Heart left ventricle (tissue), 16 donors: ENCODE results near the gene OGDH. TPM values are rescaled to one million over a fixed set of nuclear protein-coding genes. Genes with fewer than 3 reads are reported as not detected.
A peak's percentile ranks its signal among the peaks of the same experiment; 100 is the strongest.

Experiments used
- ATAC-seq, 4 donors: fragments of 200-7000 bp; cut with Tn5 transposase; one replicate each; pipeline ENCODE4 v1.9.1; 2020 to 2022; ENCODE audit warnings: moderate library complexity in 4 of 4, mild to moderate bottlenecking in 3 of 4, moderate number of reproducible peaks in 1 of 4
- DNase-seq, 5 donors: peaks; one replicate each; pipeline ENCODE4 v3.0.0-alpha.2; 2020
- H3K27ac ChIP-seq, 12 donors: fragments of 200-600 bp; sonication (generic) in 4 of 12; one replicate each; pipeline versions ENCODE4 v1.5.0 to v1.8.0; 2016 to 2022; ENCODE audit warnings: mild to moderate bottlenecking in 2 of 12
- H3K27me3 ChIP-seq, 9 donors: fragments of 200-600 bp; sonication (generic) in 2 of 9; one replicate each; pipeline versions ENCODE4 v1.5.1 to v1.8.0; 2016 to 2022; ENCODE audit warnings: mild to moderate bottlenecking in 3 of 9
- H3K36me3 ChIP-seq, 9 donors: fragments of 200-600 bp; sonication (generic) in 2 of 9; one replicate each; pipeline versions ENCODE4 v1.5.0 to v1.8.0; 2018 to 2022; ENCODE audit warnings: mild to moderate bottlenecking in 2 of 9
- H3K4me1 ChIP-seq, 12 donors: fragments of 200-600 bp; sonication (generic) in 4 of 12; one replicate each; pipeline versions ENCODE4 v1.5.0 to v1.8.0; 2016 to 2022; ENCODE audit warnings: mild to moderate bottlenecking in 3 of 12
- H3K4me3 ChIP-seq, 12 donors: fragments of 200-600 bp; sonication (generic) in 4 of 12; one replicate each; pipeline versions ENCODE4 v1.5.0 to v1.8.0; 2017 to 2022; ENCODE audit warnings: mild to moderate bottlenecking in 9 of 12, moderate library complexity in 4 of 12
- H3K9me3 ChIP-seq, 12 donors: fragments of 200-600 bp; sonication (generic) in 4 of 12; one replicate each; pipeline versions ENCODE4 v1.5.0 to v1.8.0; 2016 to 2022; ENCODE audit warnings: mild to moderate bottlenecking in 1 of 12
- POLR2A ChIP-seq, 2 donors: fragments of 450-650 bp; IDR thresholded peaks; one replicate each; pipeline ENCODE4 v1.6.1; 2017; ENCODE audit warnings: antibody characterized with exemption in 2 of 2, mild to moderate bottlenecking in 2 of 2, moderate library complexity in 2 of 2
- WGBS, 4 donors: extraction: QIAGEN DNeasy Blood & Tissue Kit in 2 of 4; methylation state at CpG; one replicate each; pipeline versions ENCODE4 v1.1.5 to v1.1.7; 2013 to 2018; 5-methylcytosine and 5-hydroxymethylcytosine counted together
- intact Hi-C, 10 donors: fragments of 100-400 bp; cut with DNase I; formaldehyde crosslinking; loops; one replicate each; pipeline versions ENCODE4 v1.11.1 to v1.14.2; 2022
- polyA plus RNA-seq, 2 donors: library from polyadenylated mRNA; stranded (reverse); fragments of 200-250 nt; gene quantifications; one replicate each; pipeline ENCODE4 v1.2.3, GENCODE V29; 2013
- total RNA-seq, 9 donors: library from RNA; depleted of rRNA in 2 of 9; stranded (reverse); fragments of >200 nt in 2 of 9; fragmentation: NEBNext Ultra II Directional in 3 of 9; extraction: Animal tissue kit (Norgen Biotek cat#: 25700) in 3 of 9; gene quantifications; one replicate each; pipeline versions ENCODE4 v1.1.0 to v1.2.4, GENCODE V29; 2016 to 2023
- TF ChIP-seq, protein P1 (sequence below), 12 donors: fragments of 200-600 bp; sonication (generic) in 4 of 12; IDR thresholded peaks; one replicate each; pipeline versions ENCODE4 v1.5.0 to v1.8.0; 2018 to 2022; ENCODE audit warnings: antibody characterized with exemption in 12 of 12, mild to moderate bottlenecking in 5 of 12
- donor health status: ischemic (EF 13 %, LVEDD 7.1; RV severe dilation, severe dysfunction).
- donor health status: healthy with polysubstance abuse.
- donor health status: DM: no; HTN: yes; CAD: no.
- donor health status: DM: no; HTN: no; CAD: no.
- donor health status: ischemic (EF 25% LVEDD 6.9; RV normal size, moderate dysfunction).
- donor health status: ischemic (EF 25% LVEDD 5.7; RV mildly dilated, moderate dysfunction).
- donor health status: healthy.
- donor health status: DM: yes; HTN: yes; CAD: no.
- donor health status: ischemic (EF 35%, LVEDD 5.7; RV mildly dilated, moderate dysfunction).
- donor health status: nonischemic (EF 11% LVEDD 7.7; RV severe dilation, severe dysfunction).
- donor health status: DM: yes; HTN: yes; CAD: no.
- donor health status: PGD.
- donor health status: ischemic (EF 29% LVEDD 5.4; RV normal size, mild dysfunction).
- donor health status: nonischemic (EF 23%, LVEDD 6.1; RV moderate dilation, normal function).

The OGDH gene
- total and polyA plus RNA-seq, 11 donors, result 247 to 789 (median 633) TPM

GRCh38 chr7:44755698-44756627 lies 149.5 kb downstream of the OGDH start:
- Histone ChIP-seq H3K4me3 (no peak overlapping the region), H3K9me3 (no peaks in the 10 kb centered on the region), H3K27me3 (no peaks in the 10 kb centered on the region), H3K36me3 (peaks cover 0 to 57% (median 40%) of the 10 kb centered on the region in 9 donors), H3K27ac (peak overlapping the region in 10 of 12 donors; percentile 22 to 67 (median 39)), H3K4me1 (peaks cover 0 to 63% (median 45%) of the 10 kb centered on the region in 12 donors)
- ATAC-seq (peak in 1 of 4 donors; percentile 7), DNase-seq (no peak)
- WGBS, 4 donors, result 47 to 64% (median 61%) methylated on average over 11 to 17 of the region's 17 CpGs
- intact Hi-C loops, result loop anchor here in 3 of 10 donors (10.0 kb wide), 3 partner anchors 51 to 171 kb away; partner anchors contain the start of genes H2AZ2 (in 1 of the 3) and TMED4 (in 1 of the 3)
- TF ChIP-seq POLR2A (IDR thresholded peaks at IDR 0.05), result no peak
- TF ChIP-seq, protein P1, sequence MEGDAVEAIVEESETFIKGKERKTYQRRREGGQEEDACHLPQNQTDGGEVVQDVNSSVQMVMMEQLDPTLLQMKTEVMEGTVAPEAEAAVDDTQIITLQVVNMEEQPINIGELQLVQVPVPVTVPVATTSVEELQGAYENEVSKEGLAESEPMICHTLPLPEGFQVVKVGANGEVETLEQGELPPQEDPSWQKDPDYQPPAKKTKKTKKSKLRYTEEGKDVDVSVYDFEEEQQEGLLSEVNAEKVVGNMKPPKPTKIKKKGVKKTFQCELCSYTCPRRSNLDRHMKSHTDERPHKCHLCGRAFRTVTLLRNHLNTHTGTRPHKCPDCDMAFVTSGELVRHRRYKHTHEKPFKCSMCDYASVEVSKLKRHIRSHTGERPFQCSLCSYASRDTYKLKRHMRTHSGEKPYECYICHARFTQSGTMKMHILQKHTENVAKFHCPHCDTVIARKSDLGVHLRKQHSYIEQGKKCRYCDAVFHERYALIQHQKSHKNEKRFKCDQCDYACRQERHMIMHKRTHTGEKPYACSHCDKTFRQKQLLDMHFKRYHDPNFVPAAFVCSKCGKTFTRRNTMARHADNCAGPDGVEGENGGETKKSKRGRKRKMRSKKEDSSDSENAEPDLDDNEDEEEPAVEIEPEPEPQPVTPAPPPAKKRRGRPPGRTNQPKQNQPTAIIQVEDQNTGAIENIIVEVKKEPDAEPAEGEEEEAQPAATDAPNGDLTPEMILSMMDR (IDR thresholded peaks at IDR 0.05), result no peak

GRCh38 chr7:44756904-44757303 lies 150.5 kb downstream of the OGDH start:
- intact Hi-C loops, result loop anchor here in 3 of 10 donors (10.0 kb wide), 3 partner anchors 52 to 172 kb away; partner anchors contain the start of genes H2AZ2 (in 1 of the 3) and TMED4 (in 1 of the 3)
- no peak for DNase-seq
- H3K27ac ChIP-seq, result peak overlapping the region in 1 of 12 donors; percentile 17

GRCh38 chr7:44757311-44757710 lies 150.9 kb downstream of the OGDH start:
- ATAC-seq (peak; percentile 57 to 79 (median 75)), DNase-seq (peak; percentile 72 to 86 (median 77))
- WGBS, 4 donors, result 40 to 58% (median 51%) methylated on average over 9 to 10 of the region's 10 CpGs
- intact Hi-C loops, result loop anchor here in 3 of 10 donors (10.0 kb wide), 3 partner anchors 53 to 173 kb away; partner anchors contain the start of genes H2AZ2 (in 1 of the 3) and TMED4 (in 1 of the 3)
- Histone ChIP-seq H3K4me3 (no peak overlapping the region), H3K27me3 (no peaks in the 10 kb centered on the region), H3K4me1 (peaks cover 0 to 55% (median 41%) of the 10 kb centered on the region in 12 donors), H3K36me3 (peaks cover 0 to 63% (median 53%) of the 10 kb centered on the region in 9 donors), H3K9me3 (no peaks in the 10 kb centered on the region), H3K27ac (peak overlapping the region in 1 of 12 donors; percentile 17)
- TF ChIP-seq, protein P1 (IDR thresholded peaks at IDR 0.05), result no peak
- no peak for TF ChIP-seq POLR2A (IDR thresholded peaks at IDR 0.05)

More at GRCh38 chr7:44756904-44757303, 150.5 kb downstream of the OGDH start:
- TF ChIP-seq POLR2A (IDR thresholded peaks at IDR 0.05), result no peak
- TF ChIP-seq, protein P1 (IDR thresholded peaks at IDR 0.05), result no peak
- H3K36me3 ChIP-seq, result peaks cover 0 to 59% (median 49%) of the 10 kb centered on the region in 9 donors
- 81 to 90% (median 87%) methylated on average over 8 to 12 of the region's 12 CpGs for WGBS, 4 donors
- peaks cover 0 to 54% (median 37%) of the 10 kb centered on the region in 12 donors for H3K4me1 ChIP-seq
- no peak for ATAC-seq
- H3K4me3 ChIP-seq, result no peak overlapping the region
- H3K9me3 ChIP-seq, result no peaks in the 10 kb centered on the region
- H3K27me3 ChIP-seq, result no peaks in the 10 kb centered on the region

DNA sequence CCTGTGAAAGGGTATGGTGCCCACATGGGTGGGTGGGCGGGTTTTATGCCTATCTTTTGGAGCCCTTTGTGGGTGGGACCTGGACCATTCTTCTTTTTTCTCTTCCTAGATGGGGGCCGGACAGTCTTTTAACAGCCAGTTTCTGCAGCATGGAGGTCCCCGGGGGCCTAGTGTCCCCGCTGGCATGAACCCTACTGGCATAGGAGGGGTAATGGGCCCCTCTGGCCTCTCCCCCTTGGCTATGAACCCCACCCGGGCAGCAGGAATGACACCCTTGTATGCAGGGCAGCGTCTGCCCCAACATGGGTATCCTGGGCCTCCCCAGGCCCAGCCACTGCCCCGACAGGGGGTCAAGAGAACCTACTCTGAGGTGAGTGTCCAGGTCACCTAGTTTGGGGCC lies 151.3 kb downstream of the OGDH start:
- Histone ChIP-seq H3K36me3 (peaks cover 0 to 67% (median 57%) of the 10 kb centered on the region in 9 donors), H3K4me1 (peaks cover 0 to 55% (median 39%) of the 10 kb centered on the region in 12 donors), H3K27ac (peak overlapping the region in 1 of 12 donors; percentile 17), H3K9me3 (no peaks in the 10 kb centered on the region), H3K4me3 (no peak overlapping the region), H3K27me3 (no peaks in the 10 kb centered on the region)
- intact Hi-C loops, result loop anchor here in 3 of 10 donors (10.0 kb wide), 3 partner anchors 53 to 173 kb away; partner anchors contain the start of genes H2AZ2 (in 1 of the 3) and TMED4 (in 1 of the 3)
- WGBS, 4 donors, result 81 to 95% (median 90%) methylated on average over 5 to 7 of the region's 7 CpGs
- DNase-seq (no peak), ATAC-seq (no peak)
- no peak for TF ChIP-seq POLR2A (IDR thresholded peaks at IDR 0.05)
- TF ChIP-seq, protein P1 (IDR thresholded peaks at IDR 0.05), result no peak
